Common myeloid progenitor, CD34-positive (primary cell): Measurements from ENCODE around the gene AP1B1.
A peak's percentile ranks its signal among the peaks of the same experiment; 100 is the strongest.

ENCODE experiments used
- CTCF ChIA-PET: fragments of 350-600 bp; sonication (Branson Sonifier 250); formaldehyde crosslinking; loops from one replicate; lab custom pipeline; 2021; ENCODE audit warnings: antibody characterized with exemption; lab: Charles Lee
- POLR2A ChIA-PET: fragments of 350-600 bp; sonication (Branson Sonifier 250); formaldehyde crosslinking; loops from one replicate; lab custom pipeline; 2021; ENCODE audit warnings: antibody characterized with exemption; lab: Charles Lee
- DNase-seq, 3 donors: peaks; one replicate each; pipeline versions ENCODE4 v3.0.0 to v3.0.0-alpha.2; 2013
- H3K27ac ChIP-seq, 2 experiments: 1 replicate in 1 of 2; 2 replicates in 1 of 2; pipeline ENCODE4 v1.7.0; 2013; ENCODE audit warnings: inconsistent platforms in 2 of 2, low read length in 2 of 2, mild to moderate bottlenecking in 2 of 2, low read depth in 1 of 2, moderate library complexity in 1 of 2; ENCODE audit not compliant: severe bottlenecking in 2 of 2, insufficient read depth in 1 of 2, poor library complexity in 1 of 2
- H3K27me3 ChIP-seq, 5 experiments: replicated peaks in 2 of 5; 1 replicate in 3 of 5; 2 replicates in 2 of 5; pipeline versions ENCODE4 v1.6.1 to v1.7.0; 2013; ENCODE audit warnings: low read length in 4 of 5, mild to moderate bottlenecking in 2 of 5, moderate library complexity in 2 of 5, inconsistent platforms in 1 of 5; ENCODE audit not compliant: insufficient read depth in 5 of 5, control insufficient read depth in 4 of 5
- H3K36me3 ChIP-seq, 4 experiments: 1 replicate in 2 of 4; 2 replicates in 2 of 4; pipeline versions ENCODE4 v1.6.1 to v1.7.0; 2013; ENCODE audit warnings: low read length in 3 of 4, control low read depth in 1 of 4, mild to moderate bottlenecking in 1 of 4; ENCODE audit not compliant: control insufficient read depth in 4 of 4, insufficient read depth in 4 of 4
- H3K4me1 ChIP-seq, 4 experiments: 1 replicate in 3 of 4; 2 replicates in 1 of 4; pipeline versions ENCODE4 v1.6.1 to v1.7.1; 2013; ENCODE audit warnings: low read length in 3 of 4, mild to moderate bottlenecking in 3 of 4, control low read depth in 1 of 4, inconsistent platforms in 1 of 4, moderate library complexity in 1 of 4; ENCODE audit not compliant: control insufficient read depth in 4 of 4, insufficient read depth in 4 of 4; ENCODE audit errors: control extremely low read depth in 1 of 4
- H3K4me3 ChIP-seq, 7 experiments: 1 replicate in 4 of 7; 2 replicates in 3 of 7; pipeline versions ENCODE4 v1.5.1 to v1.7.0; 2013; ENCODE audit warnings: mild to moderate bottlenecking in 7 of 7, low read length in 6 of 7, moderate library complexity in 6 of 7, inconsistent platforms in 2 of 7, low read depth in 2 of 7, control low read depth in 1 of 7; ENCODE audit not compliant: insufficient read depth in 4 of 7, control insufficient read depth in 1 of 7; ENCODE audit errors: extremely low read depth in 1 of 7
- H3K9me3 ChIP-seq, 5 experiments: 1 replicate in 4 of 5; 2 replicates in 1 of 5; pipeline versions ENCODE4 v1.6.1 to v1.7.1; 2013; ENCODE audit warnings: low read length in 4 of 5, mild to moderate bottlenecking in 2 of 5, inconsistent platforms in 1 of 5, low read depth in 1 of 5, moderate library complexity in 1 of 5; ENCODE audit not compliant: control insufficient read depth in 4 of 5, insufficient read depth in 2 of 5; ENCODE audit errors: control extremely low read depth in 1 of 5
- WGBS: methylation state at CpG from one replicate; pipeline ENCODE4 v1.1.5; 2013; ENCODE audit not compliant: insufficient coverage; 5-methylcytosine and 5-hydroxymethylcytosine counted together

AP1B1 gene

GRCh38 chr22:29306175-29306834 is 82.1 kb downstream of the AP1B1 start, which contains the start of gene GAS2L1:
GAS2L1 (plus strand) TSS chr22:29306650; CDS start chr22:29308106, 1,456 bp downstream.
- 0% methylated on average over 27 of the region's 40 CpGs for WGBS
- Histone ChIP-seq H3K4me1 (peaks cover 0 to 74% (median 64%) of the 10 kb centered on the region in 4 experiments), H3K27me3 (peaks cover 0 to under 1% (median 0%) of the 10 kb centered on the region in 5 experiments), H3K27ac (peak within 1 kb of the TSS in 1 of 2 experiments; percentile 43), H3K36me3 (no peaks in the 10 kb centered on the region), H3K9me3 (no peaks in the 10 kb centered on the region), H3K4me3 (peak within 1 kb of the TSS; percentile 43 to 83 (median 67))
- POLR2A ChIA-PET: interaction anchor here (0.6 to 1.4 kb wide), 2 partner anchors 9 to 21 kb away, joined by 3 read pairs; partner anchors contain the start of gene RASL10A
- CTCF ChIA-PET: interaction anchor here (1.0 to 1.8 kb wide), 7 partner anchors 8 to 54 kb away, joined by 3 to 7 read pairs (median 3); no protein-coding TSS in a partner anchor
- DNase-seq: peak; percentile 61 to 78 (median 64)

GRCh38 chr22:29305836-29306174 is 82.6 kb downstream of the AP1B1 start:
- Histone ChIP-seq H3K9me3 (no peaks in the 10 kb centered on the region), H3K36me3 (peaks cover 0 to 5% (median 3%) of the 10 kb centered on the region in 4 experiments), H3K4me1 (peaks cover 0 to 69% (median 59%) of the 10 kb centered on the region in 4 experiments), H3K4me3 (peak overlapping the region in 5 of 7 experiments; percentile 8 to 83 (median 67)), H3K27ac (no peak overlapping the region), H3K27me3 (no peaks in the 10 kb centered on the region)
- CTCF ChIA-PET: interaction anchor here (1.0 to 1.8 kb wide), 5 partner anchors 9 to 54 kb away, joined by 3 to 7 read pairs (median 3); no protein-coding TSS in a partner anchor
- POLR2A ChIA-PET: no interaction called here
- DNase-seq: no peak
- 34% methylated on average over 4 of the region's 7 CpGs for WGBS

GRCh38 chr22:29302681-29303465 is 85.5 kb downstream of the AP1B1 start:
- POLR2A ChIA-PET: interaction anchor here (0.5 to 1.6 kb wide), 11 partner anchors 8 to 536 kb away, joined by 3 to 9 read pairs (median 3); partner anchors contain the start of genes EMID1 and EWSR1
- no peak for DNase-seq
- no peaks in the 10 kb centered on the region for H3K9me3 ChIP-seq
- CTCF ChIA-PET: interaction anchor here (1.0 to 2.8 kb wide), 7 partner anchors 7 to 18 kb away, joined by 3 to 19 read pairs (median 5); no protein-coding TSS in a partner anchor
- peaks cover 0 to 45% (median 38%) of the 10 kb centered on the region in 4 experiments for H3K4me1 ChIP-seq
- H3K27me3 ChIP-seq: no peaks in the 10 kb centered on the region
- no peak overlapping the region for H3K27ac ChIP-seq
- H3K36me3 ChIP-seq: peaks cover 10 to 31% (median 30%) of the 10 kb centered on the region in 4 experiments
- peak overlapping the region in 2 of 7 experiments; percentile 12 to 42 for H3K4me3 ChIP-seq
- WGBS: 66% methylated on average over 10 of the region's 13 CpGs

GRCh38 chr22:29302402-29302680 is 86.0 kb downstream of the AP1B1 start:
- no peak for DNase-seq
- peaks cover 0 to 42% (median 37%) of the 10 kb centered on the region in 4 experiments for H3K4me1 ChIP-seq
- 100% methylated on average over 2 of the region's 2 CpGs for WGBS
- H3K4me3 ChIP-seq: no peak overlapping the region
- no peak overlapping the region for H3K27ac ChIP-seq
- H3K9me3 ChIP-seq: no peaks in the 10 kb centered on the region
- no peaks in the 10 kb centered on the region for H3K27me3 ChIP-seq
- POLR2A ChIA-PET: interaction anchor here (1.2 kb wide), 1 partner anchor 9 kb away, joined by 5 read pairs; no protein-coding TSS in a partner anchor
- H3K36me3 ChIP-seq: peaks cover 16 to 36% (median 35%) of the 10 kb centered on the region in 4 experiments
- CTCF ChIA-PET: interaction anchor here (1.3 to 2.8 kb wide), 5 partner anchors 11 to 19 kb away, joined by 3 to 19 read pairs (median 5); no protein-coding TSS in a partner anchor

- 98% methylated on average over 12 of the region's 17 CpGs for WGBS
These were observed 86.5 kb downstream of the AP1B1 start for GRCh38 chr22:29301716-29302401.

GRCh38 chr22:29300807-29301601 is 87.4 kb downstream of the AP1B1 start:
- peak in 1 of 3 donors; percentile 30 for DNase-seq
- H3K4me3 ChIP-seq: no peak overlapping the region
- POLR2A ChIA-PET: interaction anchor here (1.1 kb wide), 1 partner anchor 10 kb away, joined by 4 read pairs; no protein-coding TSS in a partner anchor
- WGBS: 90% methylated on average over 5 of the region's 10 CpGs
- peaks cover 24 to 49% (median 48%) of the 10 kb centered on the region in 4 experiments for H3K36me3 ChIP-seq
- CTCF ChIA-PET: interaction anchor here (0.9 kb wide), 1 partner anchor 17 kb away, joined by 3 read pairs; no protein-coding TSS in a partner anchor
- H3K27me3 ChIP-seq: no peaks in the 10 kb centered on the region
- H3K9me3 ChIP-seq: no peaks in the 10 kb centered on the region
- peaks cover 0 to 32% (median 25%) of the 10 kb centered on the region in 4 experiments for H3K4me1 ChIP-seq
- H3K27ac ChIP-seq: no peak overlapping the region

More at GRCh38 chr22:29301716-29302401, 86.5 kb downstream of the AP1B1 start:
- CTCF ChIA-PET: interaction anchor here (0.9 to 2.8 kb wide), 5 partner anchors 11 to 19 kb away, joined by 3 to 13 read pairs (median 3); no protein-coding TSS in a partner anchor
- no peak overlapping the region for H3K27ac ChIP-seq
- H3K4me1 ChIP-seq: peaks cover 0 to 39% (median 33%) of the 10 kb centered on the region in 4 experiments
- H3K36me3 ChIP-seq: peaks cover 19 to 41% (median 40%) of the 10 kb centered on the region in 4 experiments
- H3K27me3 ChIP-seq: no peaks in the 10 kb centered on the region
- H3K9me3 ChIP-seq: no peaks in the 10 kb centered on the region
- peak in 1 of 3 donors; percentile 19 for DNase-seq
- no peak overlapping the region for H3K4me3 ChIP-seq
- POLR2A ChIA-PET: interaction anchor here (1.1 kb wide), 1 partner anchor 10 kb away, joined by 4 read pairs; no protein-coding TSS in a partner anchor
